H9 (cell line): ENCODE results near the gene ARFGAP1. TPM values are rescaled to one million over a fixed set of nuclear protein-coding genes. Genes with fewer than 3 reads are reported as not detected.

Source experiments
- DNase-seq: peaks from one replicate; pipeline ENCODE4 v3.0.0-alpha.2; 2017
- H2AFZ ChIP-seq: one replicate; pipeline ENCODE4 v1.6.1; 2013; ENCODE audit warnings: mild to moderate bottlenecking, low read length, control low read depth, moderate library complexity
- H2AK5ac ChIP-seq: 2 replicates; pipeline ENCODE4 v1.6.1; 2013; ENCODE audit warnings: low read length, control low read depth, mixed read lengths; ENCODE audit not compliant: insufficient read length
- H2BK120ac ChIP-seq: one replicate; pipeline ENCODE4 v1.6.1; 2013; ENCODE audit warnings: low read depth, mild to moderate bottlenecking, low read length, control low read depth, inconsistent platforms; ENCODE audit not compliant: poor library complexity, severe bottlenecking
- H2BK12ac ChIP-seq: 2 replicates; pipeline ENCODE4 v1.6.1; 2013; ENCODE audit warnings: low read length, control low read depth, mixed read lengths, low read depth; ENCODE audit not compliant: insufficient read length
- H2BK15ac ChIP-seq: 2 replicates; pipeline ENCODE4 v1.6.1; 2013; ENCODE audit warnings: low read depth, low read length, control low read depth
- H2BK20ac ChIP-seq: one replicate; pipeline ENCODE4 v1.6.1; 2013; ENCODE audit warnings: low read depth, mild to moderate bottlenecking, low read length, control low read depth, inconsistent platforms; ENCODE audit not compliant: poor library complexity, severe bottlenecking
- H2BK5ac ChIP-seq: 2 replicates; pipeline ENCODE4 v1.6.1; 2013; ENCODE audit warnings: low read length, control low read depth, mixed read lengths; ENCODE audit not compliant: insufficient read length
- H3K14ac ChIP-seq: 2 replicates; pipeline ENCODE4 v1.6.1; 2013; ENCODE audit warnings: low read length, control low read depth; ENCODE audit not compliant: insufficient read depth
- H3K18ac ChIP-seq: 2 replicates; pipeline ENCODE4 v1.6.1; 2013; ENCODE audit warnings: low read depth, mild to moderate bottlenecking, mixed read lengths, low read length, control low read depth; ENCODE audit not compliant: insufficient read length
- H3K23ac ChIP-seq: 2 replicates; pipeline ENCODE4 v1.6.1; 2013; ENCODE audit warnings: low read length, control low read depth, mixed read lengths, low read depth; ENCODE audit not compliant: insufficient read length
- H3K23me2 ChIP-seq: 2 replicates; pipeline ENCODE4 v1.6.1; 2013; ENCODE audit warnings: low read depth, mild to moderate bottlenecking, mixed read lengths, low read length, control low read depth; ENCODE audit not compliant: insufficient read length, poor library complexity, severe bottlenecking
- H3K27ac ChIP-seq: 2 replicates; pipeline ENCODE4 v1.5.1; 2013; ENCODE audit warnings: low read length, control low read depth, mixed read lengths, low read depth; ENCODE audit not compliant: insufficient read length
- H3K27me3 ChIP-seq: 2 replicates; pipeline ENCODE4 v1.6.1; 2013; ENCODE audit warnings: low read length, control low read depth, inconsistent platforms; ENCODE audit not compliant: insufficient read depth
- H3K4ac ChIP-seq: 2 replicates; pipeline ENCODE4 v1.6.1; 2013; ENCODE audit warnings: low read depth, mild to moderate bottlenecking, control low read depth, inconsistent platforms, low read length, moderate library complexity
- H3K4me1 ChIP-seq: 2 replicates; pipeline ENCODE4 v1.6.1; 2013; ENCODE audit warnings: low read length, control low read depth, inconsistent platforms; ENCODE audit not compliant: insufficient read depth
- H3K4me2 ChIP-seq: 2 replicates; pipeline ENCODE4 v1.6.1; 2013; ENCODE audit warnings: low read length, control low read depth, mixed read lengths; ENCODE audit not compliant: insufficient read length, insufficient read depth
- H3K56ac ChIP-seq: 2 replicates; pipeline ENCODE4 v1.6.1; 2013; ENCODE audit warnings: low read depth, mild to moderate bottlenecking, mixed read lengths, low read length, control low read depth; ENCODE audit not compliant: insufficient read length
- H3K79me1 ChIP-seq: 2 replicates; pipeline ENCODE4 v1.6.1; 2013; ENCODE audit warnings: low read depth, mild to moderate bottlenecking, moderate library complexity, low read length, control low read depth, inconsistent platforms; ENCODE audit not compliant: insufficient read depth, poor library complexity, severe bottlenecking
- H3K79me2 ChIP-seq: 2 replicates; pipeline ENCODE4 v1.6.1; 2013; ENCODE audit warnings: low read length, control low read depth, inconsistent platforms; ENCODE audit not compliant: insufficient read depth
- H3K9ac ChIP-seq: 2 replicates; pipeline ENCODE4 v1.6.1; 2013; ENCODE audit warnings: low read length, control low read depth, mixed read lengths; ENCODE audit not compliant: insufficient read length; ENCODE audit errors: extremely low read depth
- H3K9me3 ChIP-seq: one replicate; pipeline ENCODE4 v1.6.1; 2013; ENCODE audit warnings: low read depth, low read length, inconsistent platforms; ENCODE audit not compliant: control insufficient read depth
- H3T11ph ChIP-seq: one replicate; pipeline ENCODE4 v1.6.1; 2013; ENCODE audit warnings: mild to moderate bottlenecking, low read length, control low read depth, inconsistent platforms
- H4K20me1 ChIP-seq: one replicate; pipeline ENCODE4 v1.6.1; 2013; ENCODE audit not compliant: control insufficient read depth, insufficient read length, insufficient read depth
- H4K5ac ChIP-seq: 2 replicates; pipeline ENCODE4 v1.6.1; 2013; ENCODE audit warnings: low read depth, mild to moderate bottlenecking, mixed read lengths, low read length, control low read depth; ENCODE audit not compliant: insufficient read length
- H4K8ac ChIP-seq: replicated peaks from 2 replicates; pipeline ENCODE4 v1.6.1; 2013; ENCODE audit warnings: low read length, control low read depth, mixed read lengths, low read depth; ENCODE audit not compliant: insufficient read length
- H4K91ac ChIP-seq: 2 replicates; pipeline ENCODE4 v1.6.1; 2013; ENCODE audit warnings: low read depth, mild to moderate bottlenecking, moderate library complexity, mixed read lengths, low read length, control low read depth; ENCODE audit not compliant: insufficient read length
- H3K27ac Mint-ChIP-seq, 3 experiments: 2 replicates in 2 of 3; 3 replicates in 1 of 3; pipeline ENCODE4 v1.8.0; 2020 to 2021; ENCODE audit warnings: mixed read lengths in 3 of 3, mild to moderate bottlenecking in 1 of 3, moderate library complexity in 1 of 3
- H3K27me3 Mint-ChIP-seq: 2 replicates; pipeline ENCODE4 v1.8.0; 2021; ENCODE audit warnings: low read depth, mild to moderate bottlenecking, moderate library complexity, mixed read lengths
- H3K36me3 Mint-ChIP-seq, 3 experiments: 2 replicates in 2 of 3; 3 replicates in 1 of 3; pipeline ENCODE4 v1.8.0; 2020 to 2021; ENCODE audit warnings: low read depth in 3 of 3, mixed read lengths in 3 of 3; ENCODE audit not compliant: insufficient read depth in 1 of 3
- H3K4me1 Mint-ChIP-seq, 2 experiments: 2 replicates each; pipeline ENCODE4 v1.8.0; 2020; ENCODE audit warnings: mixed read lengths in 2 of 2
- H3K4me3 Mint-ChIP-seq, 2 experiments: 2 replicates in 1 of 2; 3 replicates in 1 of 2; pipeline ENCODE4 v1.8.0; 2020 to 2021; ENCODE audit warnings: mild to moderate bottlenecking in 2 of 2, mixed read lengths in 2 of 2, moderate library complexity in 1 of 2
- H3K9me3 Mint-ChIP-seq, 2 experiments: 2 replicates in 1 of 2; 3 replicates in 1 of 2; pipeline ENCODE4 v1.8.0; 2020; ENCODE audit warnings: mild to moderate bottlenecking in 2 of 2, mixed read lengths in 2 of 2, moderate library complexity in 1 of 2
- CTCF ChIP-seq: fragments of 200-600 bp; sonication (generic); conservative IDR thresholded peaks from 3 replicates; pipeline ENCODE4 v1.8.0; 2021; ENCODE audit warnings: antibody characterized with exemption, mild to moderate bottlenecking
- WGBS: extraction: QIAGEN DNeasy Blood & Tissue Kit; methylation state at CpG from one replicate; pipeline ENCODE4 v1.1.7; 2013; ENCODE audit warnings: missing lambda C conversion rate, low lambda C conversion rate, mixed read lengths; ENCODE audit not compliant: insufficient read length; ENCODE audit errors: extremely low coverage; 5-methylcytosine and 5-hydroxymethylcytosine counted together
- total RNA-seq: library from RNA; stranded (reverse); gene quantifications from 2 replicates; pipeline ENCODE4 v1.2.1, GENCODE V29; 2021

The ARFGAP1 gene
- total RNA-seq, 1 experiment from 2014 or later, result 114 TPM

DNA sequence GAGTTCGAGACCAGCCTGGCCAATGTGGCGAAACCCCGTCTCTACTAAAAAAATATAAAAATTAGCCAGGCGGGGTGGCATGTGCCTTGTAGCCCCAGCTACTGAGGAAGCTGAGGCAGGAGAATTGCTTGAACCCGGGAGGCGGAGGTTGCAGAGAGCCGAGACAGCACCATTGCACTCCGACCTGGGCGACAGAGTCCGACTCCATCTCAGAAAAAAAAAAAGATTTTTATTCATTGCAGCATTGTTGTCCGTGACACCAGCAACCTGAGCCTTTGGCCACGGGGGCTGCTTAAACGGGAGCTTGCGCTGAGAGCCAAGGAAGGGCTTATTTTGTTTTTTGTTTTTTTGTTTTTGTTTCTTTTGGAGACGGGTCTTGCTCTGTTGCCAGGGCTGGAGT, 7.3 kb downstream of the ARFGAP1 start:
- Histone ChIP-seq H3K4me2 (no peak overlapping the region), H3K9me3 (no peaks in the 10 kb centered on the region), H3K23ac (no peak overlapping the region), H3K4me1 (no peaks in the 10 kb centered on the region), H2AFZ (no peak overlapping the region), H2BK12ac (no peak overlapping the region), H3K14ac (no peak overlapping the region), H3T11ph (no peak overlapping the region), H3K79me1 (peaks cover 6% of the 10 kb centered on the region), H2BK5ac (no peak overlapping the region), H2BK120ac (no peak overlapping the region), H4K5ac (no peak overlapping the region), H3K4ac (no peak overlapping the region), H4K20me1 (no peaks in the 10 kb centered on the region), H3K56ac (no peak overlapping the region), H2AK5ac (no peak overlapping the region), H4K91ac (no peak overlapping the region), H3K9ac (no peak overlapping the region), H3K23me2 (peaks cover 3% of the 10 kb centered on the region), H4K8ac (no peak overlapping the region), H3K27me3 (no peaks in the 10 kb centered on the region), H3K79me2 (peaks cover 10% of the 10 kb centered on the region; the same call in 1 of the 2 replicates), H2BK15ac (no peak overlapping the region), H3K27ac (no peak overlapping the region), H3K18ac (no peak overlapping the region), H2BK20ac (no peak overlapping the region)
- no peaks in the 10 kb centered on the region for H3K4me1 Mint-ChIP-seq
- H3K27me3 Mint-ChIP-seq, result no peaks in the 10 kb centered on the region
- no peak overlapping the region for H3K27ac Mint-ChIP-seq
- no peak for DNase-seq
- H3K9me3 Mint-ChIP-seq, result no peaks in the 10 kb centered on the region
- TF ChIP-seq CTCF, result no peak
- H3K4me3 Mint-ChIP-seq, result no peak overlapping the region
- peaks cover 16 to 73% (median 60%) of the 10 kb centered on the region in 3 experiments; a peak in 6 of 7 replicates for H3K36me3 Mint-ChIP-seq
- no CpG with 5 or more reads among the region's 15 CpGs for WGBS
